Caco-2 (cell line): ENCODE measurements around the gene RPS25. TPM values are rescaled to one million over a fixed set of nuclear protein-coding genes. Genes with fewer than 3 reads are reported as not detected.

ENCODE experiments used
- BruUV-seq: library from RNA; stranded (reverse); fragments of 400-500 nt; replicated peaks from 2 replicates; lab custom pipeline; 2021; lab: Mats Ljungman, UMichigan
- CTCF ChIA-PET: fragments of 300-600 bp; sonication (Branson Sonifier 250); formaldehyde crosslinking; loops from one replicate; lab custom pipeline; 2022; ENCODE audit warnings: antibody characterized with exemption; lab: Charles Lee
- POLR2A ChIA-PET: fragments of 300-600 bp; sonication (Branson Sonifier 250); formaldehyde crosslinking; loops from one replicate; lab custom pipeline; 2022; ENCODE audit warnings: antibody characterized with exemption; lab: Charles Lee
- DNase-seq, 2 experiments: peaks; one replicate each; pipeline versions ENCODE4 v3.0.0 to v3.0.0-alpha.2; 2020 to 2022
- H3K27me3 ChIP-seq: replicated peaks from 2 replicates; pipeline ENCODE4 v1.6.0; 2011; ENCODE audit warnings: low read length; ENCODE audit not compliant: control insufficient read depth, insufficient read depth
- H3K36me3 ChIP-seq: 2 replicates; pipeline ENCODE4 v1.5.1; 2011; ENCODE audit warnings: low read length; ENCODE audit not compliant: control insufficient read depth, insufficient read depth
- H3K4me1 ChIP-seq: fragments of 250-450 bp; sonication (Bioruptor Pico); 2 replicates; pipeline ENCODE4 v1.5.1; 2020; ENCODE audit warnings: mild to moderate bottlenecking
- H3K4me3 ChIP-seq: 2 replicates; pipeline ENCODE4 v1.5.1; 2011; ENCODE audit warnings: low read depth, mild to moderate bottlenecking, control low read depth, low read length
- H3K9me3 ChIP-seq: fragments of 250-450 bp; sonication (Bioruptor Pico); 2 replicates; pipeline ENCODE4 v1.5.1; 2020; ENCODE audit warnings: mild to moderate bottlenecking, moderate library complexity
- H3K27ac Mint-ChIP-seq: one replicate; pipeline ENCODE4 v1.8.0; 2022; ENCODE audit warnings: mixed read lengths; ENCODE audit not compliant: unreplicated experiment
- H3K27me3 Mint-ChIP-seq: one replicate; pipeline ENCODE4 v1.8.0; 2022; ENCODE audit warnings: mixed read lengths; ENCODE audit not compliant: insufficient read depth, unreplicated experiment
- H3K36me3 Mint-ChIP-seq: one replicate; pipeline ENCODE4 v1.8.0; 2022; ENCODE audit warnings: mild to moderate bottlenecking, mixed read lengths; ENCODE audit not compliant: insufficient read depth, unreplicated experiment
- H3K4me1 Mint-ChIP-seq: one replicate; pipeline ENCODE4 v1.8.0; 2022; ENCODE audit warnings: low read depth, mixed read lengths; ENCODE audit not compliant: unreplicated experiment
- H3K4me3 Mint-ChIP-seq: one replicate; pipeline ENCODE4 v1.8.0; 2022; ENCODE audit warnings: mild to moderate bottlenecking, moderate library complexity, mixed read lengths; ENCODE audit not compliant: unreplicated experiment
- H3K9me3 Mint-ChIP-seq: one replicate; pipeline ENCODE4 v1.8.0; 2022; ENCODE audit warnings: mixed read lengths; ENCODE audit not compliant: unreplicated experiment
- CTCF ChIP-seq, 2 experiments: fragments of 200-600 bp in 1 of 2; IDR thresholded peaks; 1 replicate in 1 of 2; 2 replicates in 1 of 2; pipeline versions ENCODE4 v1.5.1 to v1.8.0; 2011 to 2022; ENCODE audit warnings: antibody characterized with exemption in 1 of 2, control low read depth in 1 of 2, inconsistent platforms in 1 of 2, low read depth in 1 of 2, low read length in 1 of 2, mild to moderate bottlenecking in 1 of 2, moderate library complexity in 1 of 2; ENCODE audit not compliant: insufficient read depth in 1 of 2, severe bottlenecking in 1 of 2, unreplicated experiment in 1 of 2
- intact Hi-C: fragments of 100-400 bp; cut with micrococcal nuclease; formaldehyde crosslinking; loops from one replicate; pipeline ENCODE4 v1.10.0; 2022; ENCODE audit not compliant: unreplicated experiment
- total RNA-seq: library from RNA; stranded (reverse); gene quantifications from 2 replicates; pipeline ENCODE4 v1.2.3, GENCODE V29; 2022

The RPS25 gene
- total RNA-seq, 1 experiment from 2014 or later: 1,811 TPM

GRCh38 chr11:118979434-118979833, 38.7 kb downstream of the RPS25 start:
- Mint-ChIP-seq H3K4me1 (peaks cover 7% of the 10 kb centered on the region), H3K4me3 (no peak overlapping the region), H3K27me3 (no peaks in the 10 kb centered on the region), H3K36me3 (no peaks in the 10 kb centered on the region), H3K9me3 (no peaks in the 10 kb centered on the region), H3K27ac (no peak overlapping the region)
- TF ChIP-seq CTCF (IDR thresholded peaks at IDR 0.05; ENCODE audit: insufficient read depth in 1 of 2, low read depth in 1 of 2, low read length in 1 of 2, severe bottlenecking in 1 of 2, unreplicated experiment in 1 of 2): no peak
- Histone ChIP-seq H3K9me3 (no peaks in the 10 kb centered on the region), H3K36me3 (no peaks in the 10 kb centered on the region), H3K27me3 (no peaks in the 10 kb centered on the region), H3K4me3 (no peak overlapping the region), H3K4me1 (no peaks in the 10 kb centered on the region)
- intact Hi-C loops: no loop called here
- no TSS peak for BruUV-seq
- ChIA-PET CTCF (no interaction called here), POLR2A (no interaction called here)
- DNase-seq: no peak

- intact Hi-C loops: no loop called here
- no peak for DNase-seq
- peaks cover 16% of the 10 kb centered on the region for H3K4me1 Mint-ChIP-seq
- no peaks in the 10 kb centered on the region for H3K9me3 ChIP-seq
- no peaks in the 10 kb centered on the region for H3K27me3 Mint-ChIP-seq
- no peaks in the 10 kb centered on the region for H3K36me3 Mint-ChIP-seq
- CTCF ChIA-PET: no interaction called here
- no peak for TF ChIP-seq CTCF (IDR thresholded peaks at IDR 0.05; ENCODE audit: insufficient read depth in 1 of 2, low read depth in 1 of 2, low read length in 1 of 2, severe bottlenecking in 1 of 2, unreplicated experiment in 1 of 2)
- POLR2A ChIA-PET: no interaction called here
- no peak overlapping the region for H3K4me3 Mint-ChIP-seq
- no peak overlapping the region for H3K4me3 ChIP-seq
- no TSS peak for BruUV-seq
- peaks cover 10% of the 10 kb centered on the region for H3K9me3 Mint-ChIP-seq
- peaks cover 6% of the 10 kb centered on the region for H3K4me1 ChIP-seq
- H3K36me3 ChIP-seq: no peaks in the 10 kb centered on the region
- no peaks in the 10 kb centered on the region for H3K27me3 ChIP-seq
- no peak overlapping the region for H3K27ac Mint-ChIP-seq
These were observed 42.1 kb downstream of the RPS25 start for GRCh38 chr11:118975771-118976709.

- H3K4me3 ChIP-seq: no peak overlapping the region
- DNase-seq: no peak
- BruUV-seq: no TSS peak
- ChIA-PET CTCF (interaction anchor here (0.6 to 1.1 kb wide), 3 partner anchors 12 to 1145 kb away, joined by 3 to 5 read pairs (median 3); no protein-coding TSS in a partner anchor), POLR2A (interaction anchor here (0.6 to 1.0 kb wide), 4 partner anchors 25 to 65 kb away, joined by 3 to 13 read pairs (median 4); no protein-coding TSS in a partner anchor)
- no peaks in the 10 kb centered on the region for H3K27me3 ChIP-seq
- no peaks in the 10 kb centered on the region for H3K9me3 ChIP-seq
- TF ChIP-seq CTCF (IDR thresholded peaks at IDR 0.05; ENCODE audit: insufficient read depth in 1 of 2, low read depth in 1 of 2, low read length in 1 of 2, severe bottlenecking in 1 of 2, unreplicated experiment in 1 of 2): no peak
- intact Hi-C loops: no loop called here
- H3K36me3 Mint-ChIP-seq: peaks cover 5% of the 10 kb centered on the region
- H3K4me3 Mint-ChIP-seq: no peak overlapping the region
- H3K9me3 Mint-ChIP-seq: peaks cover 18% of the 10 kb centered on the region
- no peaks in the 10 kb centered on the region for H3K36me3 ChIP-seq
- peaks cover 16% of the 10 kb centered on the region for H3K4me1 Mint-ChIP-seq
- H3K4me1 ChIP-seq: peaks cover 6% of the 10 kb centered on the region
- H3K27ac Mint-ChIP-seq: no peak overlapping the region
- H3K27me3 Mint-ChIP-seq: no peaks in the 10 kb centered on the region
These were observed 44.2 kb downstream of the RPS25 start for GRCh38 chr11:118973985-118974384.
